Heart left ventricle (tissue), 16 donors: ENCODE data around the gene APEX2. TPM values are rescaled to one million over a fixed set of nuclear protein-coding genes. Genes with fewer than 3 reads are reported as not detected.

Source experiments
- ATAC-seq, 4 donors: fragments of 200-7000 bp; cut with Tn5 transposase; one replicate each; pipeline ENCODE4 v1.9.1; 2020 to 2022; ENCODE audit warnings: moderate library complexity in 4 of 4, mild to moderate bottlenecking in 3 of 4, moderate number of reproducible peaks in 1 of 4
- DNase-seq, 5 donors: peaks; one replicate each; pipeline ENCODE4 v3.0.0-alpha.2; 2020
- H3K27ac ChIP-seq, 12 donors: fragments of 200-600 bp; sonication (generic) in 4 of 12; one replicate each; pipeline versions ENCODE4 v1.5.0 to v1.8.0; 2016 to 2022; ENCODE audit warnings: mild to moderate bottlenecking in 2 of 12
- H3K27me3 ChIP-seq, 9 donors: fragments of 200-600 bp; sonication (generic) in 2 of 9; one replicate each; pipeline versions ENCODE4 v1.5.1 to v1.8.0; 2016 to 2022; ENCODE audit warnings: mild to moderate bottlenecking in 3 of 9
- H3K36me3 ChIP-seq, 9 donors: fragments of 200-600 bp; sonication (generic) in 2 of 9; one replicate each; pipeline versions ENCODE4 v1.5.0 to v1.8.0; 2018 to 2022; ENCODE audit warnings: mild to moderate bottlenecking in 2 of 9
- H3K4me1 ChIP-seq, 12 donors: fragments of 200-600 bp; sonication (generic) in 4 of 12; one replicate each; pipeline versions ENCODE4 v1.5.0 to v1.8.0; 2016 to 2022; ENCODE audit warnings: mild to moderate bottlenecking in 3 of 12
- H3K4me3 ChIP-seq, 12 donors: fragments of 200-600 bp; sonication (generic) in 4 of 12; one replicate each; pipeline versions ENCODE4 v1.5.0 to v1.8.0; 2017 to 2022; ENCODE audit warnings: mild to moderate bottlenecking in 9 of 12, moderate library complexity in 4 of 12
- H3K9me3 ChIP-seq, 12 donors: fragments of 200-600 bp; sonication (generic) in 4 of 12; one replicate each; pipeline versions ENCODE4 v1.5.0 to v1.8.0; 2016 to 2022; ENCODE audit warnings: mild to moderate bottlenecking in 1 of 12
- POLR2A ChIP-seq, 2 donors: fragments of 450-650 bp; IDR thresholded peaks; one replicate each; pipeline ENCODE4 v1.6.1; 2017; ENCODE audit warnings: antibody characterized with exemption in 2 of 2, mild to moderate bottlenecking in 2 of 2, moderate library complexity in 2 of 2
- WGBS, 4 donors: extraction: QIAGEN DNeasy Blood & Tissue Kit in 2 of 4; methylation state at CpG; one replicate each; pipeline versions ENCODE4 v1.1.5 to v1.1.7; 2013 to 2018; 5-methylcytosine and 5-hydroxymethylcytosine counted together
- intact Hi-C, 10 donors: fragments of 100-400 bp; cut with DNase I; formaldehyde crosslinking; loops; one replicate each; pipeline versions ENCODE4 v1.11.1 to v1.14.2; 2022
- polyA plus RNA-seq, 2 donors: library from polyadenylated mRNA; stranded (reverse); fragments of 200-250 nt; gene quantifications; one replicate each; pipeline ENCODE4 v1.2.3, GENCODE V29; 2013
- total RNA-seq, 9 donors: library from RNA; depleted of rRNA in 2 of 9; stranded (reverse); fragments of >200 nt in 2 of 9; fragmentation: NEBNext Ultra II Directional in 3 of 9; extraction: Animal tissue kit (Norgen Biotek cat#: 25700) in 3 of 9; gene quantifications; one replicate each; pipeline versions ENCODE4 v1.1.0 to v1.2.4, GENCODE V29; 2016 to 2023
- TF ChIP-seq, protein P1 (sequence below), 12 donors: fragments of 200-600 bp; sonication (generic) in 4 of 12; IDR thresholded peaks; one replicate each; pipeline versions ENCODE4 v1.5.0 to v1.8.0; 2018 to 2022; ENCODE audit warnings: antibody characterized with exemption in 12 of 12, mild to moderate bottlenecking in 5 of 12
- donor health status: ischemic (EF 13 %, LVEDD 7.1; RV severe dilation, severe dysfunction).
- donor health status: healthy with polysubstance abuse.
- donor health status: DM: no; HTN: yes; CAD: no.
- donor health status: DM: no; HTN: no; CAD: no.
- donor health status: ischemic (EF 25% LVEDD 6.9; RV normal size, moderate dysfunction).
- donor health status: ischemic (EF 25% LVEDD 5.7; RV mildly dilated, moderate dysfunction).
- donor health status: healthy.
- donor health status: DM: yes; HTN: yes; CAD: no.
- donor health status: ischemic (EF 35%, LVEDD 5.7; RV mildly dilated, moderate dysfunction).
- donor health status: nonischemic (EF 11% LVEDD 7.7; RV severe dilation, severe dysfunction).
- donor health status: DM: yes; HTN: yes; CAD: no.
- donor health status: PGD.
- donor health status: ischemic (EF 29% LVEDD 5.4; RV normal size, mild dysfunction).
- donor health status: nonischemic (EF 23%, LVEDD 6.1; RV moderate dilation, normal function).

The APEX2 gene
- total and polyA plus RNA-seq, 11 donors: 4.5 to 12.4 (median 8.6) TPM

DNA sequence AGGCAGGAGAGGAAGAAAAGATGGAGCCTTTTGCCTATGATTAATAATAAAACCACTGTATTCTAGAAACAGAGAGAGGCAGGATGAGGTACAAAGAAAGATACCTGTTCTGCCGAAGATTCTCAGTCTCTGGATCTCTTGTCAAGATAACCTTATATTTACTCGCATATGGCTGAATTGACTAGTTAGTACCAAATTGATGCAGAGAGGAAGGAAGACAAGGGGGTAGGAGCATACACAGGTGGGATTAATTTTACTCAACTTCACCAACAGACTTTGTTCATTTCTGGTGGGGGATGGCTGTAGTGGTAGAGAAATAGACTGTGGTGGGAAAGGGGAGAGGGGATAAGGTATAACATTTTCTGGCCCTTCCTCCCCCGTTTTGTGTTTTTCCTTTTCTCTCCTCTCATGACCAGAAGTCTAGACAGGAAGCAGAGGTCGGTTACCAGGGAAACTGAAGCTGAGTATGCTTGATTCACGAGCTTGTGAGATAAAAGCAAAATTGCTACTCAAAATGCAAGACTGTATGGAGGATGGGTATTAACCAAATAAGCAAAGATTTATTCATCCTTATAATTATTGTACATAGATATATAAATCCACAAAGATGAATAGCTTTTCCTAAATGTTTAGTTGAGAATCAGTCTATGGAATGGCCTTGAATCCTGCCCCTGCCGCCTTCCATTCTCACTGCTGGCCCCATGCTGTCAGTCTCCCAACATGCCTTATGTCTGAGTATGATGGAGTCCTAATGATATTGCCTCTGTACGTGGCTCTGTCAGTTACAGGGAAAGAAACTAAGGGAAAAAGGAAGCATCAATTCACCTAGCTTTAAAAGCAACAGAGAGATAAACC, 56.9 kb downstream of the APEX2 start:
- Histone ChIP-seq H3K4me1 (peaks cover 0 to 8% (median 0%) of the 10 kb centered on the region in 12 donors), H3K9me3 (peaks cover 0 to 12% (median 0%) of the 10 kb centered on the region in 12 donors), H3K27me3 (peaks cover 0 to 10% (median 0%) of the 10 kb centered on the region in 9 donors), H3K36me3 (no peaks in the 10 kb centered on the region), H3K4me3 (peak overlapping the region in 4 of 12 donors; percentile 18 to 42 (median 41)), H3K27ac (no peak overlapping the region)
- ATAC-seq (peak in 1 of 4 donors; percentile 59), DNase-seq (no peak)
- intact Hi-C loops: loop anchor here in 8 of 10 donors (2.0 to 10.0 kb wide), 8 partner anchors 162 to 1742 kb away; no protein-coding TSS in a partner anchor
- WGBS, 4 donors: 21 to 35% (median 28%) methylated on average over 7 of the region's 7 CpGs
- TF ChIP-seq, protein P1, sequence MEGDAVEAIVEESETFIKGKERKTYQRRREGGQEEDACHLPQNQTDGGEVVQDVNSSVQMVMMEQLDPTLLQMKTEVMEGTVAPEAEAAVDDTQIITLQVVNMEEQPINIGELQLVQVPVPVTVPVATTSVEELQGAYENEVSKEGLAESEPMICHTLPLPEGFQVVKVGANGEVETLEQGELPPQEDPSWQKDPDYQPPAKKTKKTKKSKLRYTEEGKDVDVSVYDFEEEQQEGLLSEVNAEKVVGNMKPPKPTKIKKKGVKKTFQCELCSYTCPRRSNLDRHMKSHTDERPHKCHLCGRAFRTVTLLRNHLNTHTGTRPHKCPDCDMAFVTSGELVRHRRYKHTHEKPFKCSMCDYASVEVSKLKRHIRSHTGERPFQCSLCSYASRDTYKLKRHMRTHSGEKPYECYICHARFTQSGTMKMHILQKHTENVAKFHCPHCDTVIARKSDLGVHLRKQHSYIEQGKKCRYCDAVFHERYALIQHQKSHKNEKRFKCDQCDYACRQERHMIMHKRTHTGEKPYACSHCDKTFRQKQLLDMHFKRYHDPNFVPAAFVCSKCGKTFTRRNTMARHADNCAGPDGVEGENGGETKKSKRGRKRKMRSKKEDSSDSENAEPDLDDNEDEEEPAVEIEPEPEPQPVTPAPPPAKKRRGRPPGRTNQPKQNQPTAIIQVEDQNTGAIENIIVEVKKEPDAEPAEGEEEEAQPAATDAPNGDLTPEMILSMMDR (IDR thresholded peaks at IDR 0.05): no peak
- no peak for TF ChIP-seq POLR2A (IDR thresholded peaks at IDR 0.05)

DNA sequence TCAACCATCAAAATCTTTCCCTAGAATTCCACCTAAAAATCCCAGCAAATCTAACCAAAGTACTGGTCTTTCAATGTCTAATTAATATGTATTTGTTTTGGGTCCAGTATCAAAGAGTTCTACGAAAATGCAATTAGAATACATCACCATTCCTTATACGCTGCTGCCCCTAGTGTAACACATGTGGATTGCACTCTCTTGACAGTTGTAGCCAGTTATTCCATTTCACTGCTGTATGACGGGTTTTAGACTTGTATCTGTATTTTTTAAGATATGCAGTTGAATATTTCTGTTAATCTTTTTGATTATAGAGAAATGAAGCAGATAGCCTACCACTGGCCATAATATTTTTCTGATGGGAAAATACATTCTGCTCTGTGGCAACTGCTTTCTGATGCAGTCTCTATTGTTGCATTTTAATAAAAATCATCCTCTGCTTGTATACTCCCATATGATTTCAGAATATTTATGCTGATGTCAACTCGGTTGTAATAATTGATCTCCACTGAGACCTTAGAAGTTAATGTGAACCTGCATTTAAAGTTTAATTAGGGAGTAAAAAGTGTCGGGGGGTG, 57.6 kb downstream of the APEX2 start:
- peak overlapping the region in 4 of 12 donors; percentile 18 to 42 (median 41) for H3K4me3 ChIP-seq
- no peak for TF ChIP-seq POLR2A (IDR thresholded peaks at IDR 0.05)
- TF ChIP-seq, protein P1 (IDR thresholded peaks at IDR 0.05): peak; percentile 59 to 83 (median 72)
- peaks cover 0 to 6% (median 0%) of the 10 kb centered on the region in 12 donors for H3K9me3 ChIP-seq
- intact Hi-C loops: loop anchor here in 8 of 10 donors (1.0 to 10.0 kb wide), 9 partner anchors 163 to 1743 kb away; no protein-coding TSS in a partner anchor
- peaks cover 0 to 10% (median 0%) of the 10 kb centered on the region in 9 donors for H3K27me3 ChIP-seq
- peak in 1 of 5 donors; percentile 18 for DNase-seq
- H3K4me1 ChIP-seq: peaks cover 0 to 8% (median 0%) of the 10 kb centered on the region in 12 donors
- 19 to 23% (median 21%) methylated on average over 5 of the region's 5 CpGs for WGBS, 4 donors
- no peak overlapping the region for H3K27ac ChIP-seq
- no peaks in the 10 kb centered on the region for H3K36me3 ChIP-seq
- ATAC-seq: peak in 3 of 4 donors; percentile 53 to 77 (median 66)

Other genes starting within 250 kb of the APEX2 start
- not detected for gene ITIH6, start 202.1 kb upstream of the APEX2 start, total RNA-seq
- not detected for gene ITIH6, start 202.1 kb upstream of the APEX2 start, polyA plus RNA-seq
- 100 to 1,000 TPM in 5 of 9 donors, 10 to 100 TPM in 4; 80.7 to 126 (median 102) TPM for gene MAGED2, start 192.6 kb upstream of the APEX2 start, total RNA-seq
- gene MAGED2, start 192.6 kb upstream of the APEX2 start, polyA plus RNA-seq: 10 to 100 TPM; 59.3 to 90.9 TPM
- gene TRO, start 79.5 kb upstream of the APEX2 start, total RNA-seq: 1 to 10 TPM; 1.0 to 6.2 (median 2.5) TPM
- gene TRO, start 79.5 kb upstream of the APEX2 start, polyA plus RNA-seq: 1 to 10 TPM; 1.3 to 2.5 TPM
- gene PFKFB1, start 6.2 kb upstream of the APEX2 start, total RNA-seq: 1 to 10 TPM in 1 of 9 donors, under 1 TPM in 5, not detected in 3; 0.14 to 1.2 (median 0.31) TPM
- gene PFKFB1, start 6.2 kb upstream of the APEX2 start, polyA plus RNA-seq: under 1 TPM; 0.11 to 0.19 TPM
- gene ALAS2, start 30.6 kb downstream of the APEX2 start, total RNA-seq: 1 to 10 TPM in 8 of 9 donors, under 1 TPM in 1; 0.44 to 8.3 (median 2.2) TPM
- under 1 TPM in 1 of 2 donors, not detected in 1; 0.06 TPM for gene ALAS2, start 30.6 kb downstream of the APEX2 start, polyA plus RNA-seq
- not detected for gene PAGE2B, start 74.7 kb downstream of the APEX2 start, total RNA-seq
- gene PAGE2B, start 74.7 kb downstream of the APEX2 start, polyA plus RNA-seq: not detected
- gene PAGE2, start 88.7 kb downstream of the APEX2 start, total RNA-seq: not detected
- not detected for gene PAGE2, start 88.7 kb downstream of the APEX2 start, polyA plus RNA-seq
- not detected for gene PAGE5, start 220.0 kb downstream of the APEX2 start, total RNA-seq
- not detected for gene PAGE5, start 220.0 kb downstream of the APEX2 start, polyA plus RNA-seq